Transverse colon (tissue), 4 donors: Measurements from ENCODE around the gene TNFSF10. TPM values are rescaled to one million over a fixed set of nuclear protein-coding genes. Genes with fewer than 3 reads are reported as not detected.
A peak's percentile ranks its signal among the peaks of the same experiment; 100 is the strongest.

ENCODE experiments used
- DNase-seq: peaks from one replicate; pipeline ENCODE4 v3.0.0-alpha.2; 2019
- H3K27ac ChIP-seq, 4 donors: fragments of 200-600 bp; sonication (generic); 2 replicates each; pipeline ENCODE4 v1.5.1; 2016 to 2018; ENCODE audit warnings: inconsistent platforms in 4 of 4
- H3K27me3 ChIP-seq: fragments of 200-600 bp; sonication (generic); 2 replicates; pipeline ENCODE4 v1.5.1; 2017; ENCODE audit warnings: inconsistent platforms
- H3K36me3 ChIP-seq, 4 donors: fragments of 200-600 bp; sonication (generic); 2 replicates each; pipeline ENCODE4 v1.5.1; 2017 to 2019; ENCODE audit warnings: inconsistent platforms in 4 of 4
- H3K4me1 ChIP-seq, 4 donors: fragments of 200-600 bp; sonication (generic); 2 replicates each; pipeline ENCODE4 v1.5.1; 2017 to 2020; ENCODE audit warnings: inconsistent platforms in 4 of 4
- H3K4me3 ChIP-seq, 4 donors: fragments of 200-600 bp; sonication (generic); 1 replicate in 1 of 4; 2 replicates in 3 of 4; pipeline versions ENCODE4 v1.5.1 to v1.6.1; 2017 to 2019; ENCODE audit warnings: inconsistent platforms in 4 of 4
- H3K9me3 ChIP-seq, 2 donors: fragments of 200-600 bp; sonication (generic); 2 replicates each; pipeline ENCODE4 v1.5.1; 2017 to 2019; ENCODE audit warnings: inconsistent platforms in 2 of 2
- CTCF ChIP-seq, 5 experiments: fragments of 200-600 bp in 3 of 5; fragments of 450-650 bp in 2 of 5; sonication (generic) in 3 of 5; IDR thresholded peaks; 1 replicate in 2 of 5; 2 replicates in 3 of 5; pipeline ENCODE4 v1.5.1; 2016 to 2017; ENCODE audit warnings: antibody characterized with exemption in 5 of 5, inconsistent platforms in 3 of 5, mild to moderate bottlenecking in 2 of 5, moderate library complexity in 1 of 5
- EP300 ChIP-seq: sonication (generic); formaldehyde crosslinking; IDR thresholded peaks from one replicate; pipeline ENCODE4 v1.6.1; 2017; ENCODE audit warnings: antibody characterized with exemption, low read depth
- POLR2A ChIP-seq: fragments of 450-650 bp; IDR thresholded peaks from one replicate; pipeline ENCODE4 v1.6.1; 2016; ENCODE audit warnings: antibody characterized with exemption, mild to moderate bottlenecking, moderate library complexity
- POLR2AphosphoS5 ChIP-seq, 3 donors: sonication (generic); formaldehyde crosslinking; IDR thresholded peaks; one replicate each; pipeline ENCODE4 v1.6.1; 2016; ENCODE audit warnings: antibody characterized with exemption in 3 of 3
- WGBS, 2 donors: methylation state at CpG; one replicate each; pipeline ENCODE4 v1.1.5; 2018; ENCODE audit warnings: low coverage in 1 of 2; 5-methylcytosine and 5-hydroxymethylcytosine counted together
- in situ Hi-C, 4 donors: fragments of 200-750 bp; cut with MboI; loops; one replicate each; pipeline versions ENCODE4 v1.15.0 to v1.15.1; 2017; ENCODE audit warnings: low sequenced_read_pairs in 3 of 4, low pct_ligation_motif_present in 1 of 4, low pct_unique_long_range_greater_than_20kb in 1 of 4
- intact Hi-C: fragments of 100-400 bp; cut with DNase I; formaldehyde crosslinking; loops from one replicate; pipeline ENCODE4 v1.15.1; 2023; ENCODE audit warnings: low total_unique reads
- small RNA-seq, 4 donors: library from RNA; depleted of rRNA; stranded (forward); fragments of <200 nt; gene quantifications; one replicate each; pipeline ENCODE3, GENCODE V24; 2016
- total RNA-seq, 4 donors: library from RNA; depleted of rRNA; stranded (reverse); fragments of >200 nt; gene quantifications; one replicate each; pipeline ENCODE4 v1.1.0, GENCODE V29; 2016

Gene TNFSF10
- total RNA-seq, 4 donors from 2014 or later: 73.8 to 150 (median 125) TPM

GRCh38 chr3:172464306-172464705 lies 58.9 kb downstream of the TNFSF10 start:
- Histone ChIP-seq H3K4me1 (no peaks in the 10 kb centered on the region), H3K27ac (no peak overlapping the region), H3K36me3 (no peaks in the 10 kb centered on the region), H3K4me3 (no peak overlapping the region), H3K27me3 (no peaks in the 10 kb centered on the region), H3K9me3 (no peaks in the 10 kb centered on the region)
- in situ Hi-C loops: no loop called here
- no peak for DNase-seq
- TF ChIP-seq EP300 (no peak), POLR2AphosphoS5 (IDR thresholded peaks at IDR 0.05) (no peak), POLR2A (no peak), CTCF (IDR thresholded peaks at IDR 0.05) (no peak)
- WGBS, 2 donors: 88 to 90% methylated on average over 6 of the region's 6 CpGs
- intact Hi-C loops: no loop called here

GRCh38 chr3:172461530-172462138 lies 61.6 kb downstream of the TNFSF10 start:
- Histone ChIP-seq H3K9me3 (no peaks in the 10 kb centered on the region), H3K27ac (no peak overlapping the region), H3K36me3 (no peaks in the 10 kb centered on the region), H3K27me3 (no peaks in the 10 kb centered on the region), H3K4me3 (no peak overlapping the region), H3K4me1 (no peaks in the 10 kb centered on the region)
- in situ Hi-C loops: no loop called here
- intact Hi-C loops: no loop called here
- WGBS, 2 donors: 33 to 37% methylated on average over 5 of the region's 5 CpGs
- TF ChIP-seq POLR2A (no peak), CTCF (IDR thresholded peaks at IDR 0.05) (peak; percentile 76 to 92 (median 78)), EP300 (no peak), POLR2AphosphoS5 (IDR thresholded peaks at IDR 0.05) (no peak)
- DNase-seq: no peak

- no peak overlapping the region for H3K27ac ChIP-seq
These were observed 66.8 kb downstream of the TNFSF10 start for GRCh38 chr3:172456404-172456803.

More at GRCh38 chr3:172456404-172456803, 66.8 kb downstream of the TNFSF10 start:
- Histone ChIP-seq H3K36me3 (no peaks in the 10 kb centered on the region), H3K9me3 (no peaks in the 10 kb centered on the region), H3K4me1 (no peaks in the 10 kb centered on the region), H3K27me3 (peaks cover 14% of the 10 kb centered on the region), H3K4me3 (no peak overlapping the region)
- DNase-seq: no peak
- 88% methylated on average over 3 of the region's 3 CpGs for WGBS, 2 donors
- no peak for TF ChIP-seq POLR2AphosphoS5 (IDR thresholded peaks at IDR 0.05)
- intact Hi-C loops: no loop called here
- in situ Hi-C loops: no loop called here

Small RNA genes within 50 kb of the gene (small RNA-seq; reads per million reads assigned to genes)
- 0 reads per million in 4 donors for gene AC007919.1

Other genes starting within 250 kb of the TNFSF10 start
- not detected for gene GHSR, start 75.0 kb downstream of the TNFSF10 start, total RNA-seq
- gene NCEH1, start 187.6 kb upstream of the TNFSF10 start, total RNA-seq: 10 to 100 TPM in 3 of 4 donors, 1 to 10 TPM in 1; 2.4 to 88.3 (median 29.3) TPM
- 10 to 100 TPM in 3 of 4 donors, 1 to 10 TPM in 1; 4.1 to 23.3 (median 13.2) TPM for gene ECT2, start 227.3 kb upstream of the TNFSF10 start, total RNA-seq